DND-41 (cell line): ENCODE results near the gene QPCT.

ENCODE experiments used
- ATAC-seq: fragments of 200-7000 bp; cut with Tn5 transposase; 3 replicates; pipeline ENCODE4 v1.9.1; 2021; ENCODE audit warnings: low read depth; ENCODE audit not compliant: insufficient read depth
- DNase-seq: peaks from one replicate; pipeline ENCODE4 v3.0.0-alpha.2; 2020
- H2AFZ ChIP-seq: 2 replicates; pipeline ENCODE4 v1.6.0; 2012; ENCODE audit warnings: low read depth, low read length
- H3K27ac ChIP-seq: 2 replicates; pipeline ENCODE4 v1.5.1; 2012; ENCODE audit warnings: low read length, inconsistent platforms
- H3K27me3 ChIP-seq: fragments of 200-600 bp; sonication (generic); 2 replicates; pipeline ENCODE4 v1.6.0; 2012; ENCODE audit warnings: low read length, mild to moderate bottlenecking, inconsistent platforms; ENCODE audit not compliant: insufficient read depth, poor library complexity
- H3K36me3 ChIP-seq: 2 replicates; pipeline ENCODE4 v1.5.1; 2012; ENCODE audit warnings: low read length, inconsistent platforms; ENCODE audit not compliant: insufficient read depth
- H3K4me1 ChIP-seq: 2 replicates; pipeline ENCODE4 v1.5.1; 2012; ENCODE audit warnings: mild to moderate bottlenecking, low read length; ENCODE audit not compliant: insufficient read depth
- H3K4me2 ChIP-seq: 2 replicates; pipeline ENCODE4 v1.6.0; 2012; ENCODE audit warnings: mild to moderate bottlenecking, moderate library complexity, low read length, inconsistent platforms; ENCODE audit not compliant: insufficient read depth
- H3K4me3 ChIP-seq, 2 experiments: fragments of 200-600 bp in 1 of 2; shearing (Covaris generic) in 1 of 2; 2 replicates each; pipeline ENCODE4 v1.5.1; 2012 to 2016; ENCODE audit warnings: inconsistent platforms in 2 of 2, low read length in 2 of 2, mild to moderate bottlenecking in 2 of 2, low read depth in 1 of 2, moderate library complexity in 1 of 2
- H3K79me2 ChIP-seq: 2 replicates; pipeline ENCODE4 v1.6.0; 2012; ENCODE audit warnings: low read length, inconsistent platforms; ENCODE audit not compliant: insufficient read depth
- H3K9ac ChIP-seq: 2 replicates; pipeline ENCODE4 v1.6.0; 2012; ENCODE audit warnings: low read depth, mild to moderate bottlenecking, inconsistent platforms, low read length, moderate library complexity
- H3K9me3 ChIP-seq: 2 replicates; pipeline ENCODE4 v1.5.1; 2012; ENCODE audit warnings: low read length, moderate library complexity, mild to moderate bottlenecking, inconsistent platforms; ENCODE audit not compliant: insufficient read depth, severe bottlenecking
- H4K20me1 ChIP-seq: 2 replicates; pipeline ENCODE4 v1.6.0; 2012; ENCODE audit warnings: low read length; ENCODE audit not compliant: insufficient read depth
- EZH2 ChIP-seq: IDR thresholded peaks from 3 replicates; pipeline ENCODE4 v1.6.1; 2012; ENCODE audit warnings: borderline replicate concordance, low read depth, mild to moderate bottlenecking, moderate library complexity, low read length, inconsistent platforms; ENCODE audit not compliant: severe bottlenecking
- TF ChIP-seq, protein P1 (sequence below): IDR thresholded peaks from 2 replicates; pipeline ENCODE4 v1.5.1; 2012; ENCODE audit warnings: borderline replicate concordance, low read length, moderate library complexity, mild to moderate bottlenecking; ENCODE audit not compliant: poor library complexity, severe bottlenecking; ENCODE audit errors: extremely low read depth

QPCT gene

GRCh38 chr2:37319754-37320609, 24.4 kb upstream of the QPCT start:
- H3K36me3 ChIP-seq, result peaks cover 24% of the 10 kb centered on the region
- no peak overlapping the region for H3K27ac ChIP-seq
- peaks cover 93% of the 10 kb centered on the region for H3K79me2 ChIP-seq
- DNase-seq, result no peak
- H3K27me3 ChIP-seq, result peaks cover 3% of the 10 kb centered on the region
- H3K4me3 ChIP-seq, result no peak overlapping the region
- peaks cover 57% of the 10 kb centered on the region for H3K4me1 ChIP-seq
- TF ChIP-seq EZH2, result no peak
- TF ChIP-seq, protein P1, sequence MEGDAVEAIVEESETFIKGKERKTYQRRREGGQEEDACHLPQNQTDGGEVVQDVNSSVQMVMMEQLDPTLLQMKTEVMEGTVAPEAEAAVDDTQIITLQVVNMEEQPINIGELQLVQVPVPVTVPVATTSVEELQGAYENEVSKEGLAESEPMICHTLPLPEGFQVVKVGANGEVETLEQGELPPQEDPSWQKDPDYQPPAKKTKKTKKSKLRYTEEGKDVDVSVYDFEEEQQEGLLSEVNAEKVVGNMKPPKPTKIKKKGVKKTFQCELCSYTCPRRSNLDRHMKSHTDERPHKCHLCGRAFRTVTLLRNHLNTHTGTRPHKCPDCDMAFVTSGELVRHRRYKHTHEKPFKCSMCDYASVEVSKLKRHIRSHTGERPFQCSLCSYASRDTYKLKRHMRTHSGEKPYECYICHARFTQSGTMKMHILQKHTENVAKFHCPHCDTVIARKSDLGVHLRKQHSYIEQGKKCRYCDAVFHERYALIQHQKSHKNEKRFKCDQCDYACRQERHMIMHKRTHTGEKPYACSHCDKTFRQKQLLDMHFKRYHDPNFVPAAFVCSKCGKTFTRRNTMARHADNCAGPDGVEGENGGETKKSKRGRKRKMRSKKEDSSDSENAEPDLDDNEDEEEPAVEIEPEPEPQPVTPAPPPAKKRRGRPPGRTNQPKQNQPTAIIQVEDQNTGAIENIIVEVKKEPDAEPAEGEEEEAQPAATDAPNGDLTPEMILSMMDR, result no peak
- no peak for ATAC-seq
- H3K4me2 ChIP-seq, result peak overlapping the region; percentile 31; the same call in 1 of the 2 replicates
- no peaks in the 10 kb centered on the region for H3K9me3 ChIP-seq
- H3K9ac ChIP-seq, result no peak overlapping the region
- H4K20me1 ChIP-seq, result peaks cover 39% of the 10 kb centered on the region; the same call in 1 of the 2 replicates
- no peak overlapping the region for H2AFZ ChIP-seq

DNA sequence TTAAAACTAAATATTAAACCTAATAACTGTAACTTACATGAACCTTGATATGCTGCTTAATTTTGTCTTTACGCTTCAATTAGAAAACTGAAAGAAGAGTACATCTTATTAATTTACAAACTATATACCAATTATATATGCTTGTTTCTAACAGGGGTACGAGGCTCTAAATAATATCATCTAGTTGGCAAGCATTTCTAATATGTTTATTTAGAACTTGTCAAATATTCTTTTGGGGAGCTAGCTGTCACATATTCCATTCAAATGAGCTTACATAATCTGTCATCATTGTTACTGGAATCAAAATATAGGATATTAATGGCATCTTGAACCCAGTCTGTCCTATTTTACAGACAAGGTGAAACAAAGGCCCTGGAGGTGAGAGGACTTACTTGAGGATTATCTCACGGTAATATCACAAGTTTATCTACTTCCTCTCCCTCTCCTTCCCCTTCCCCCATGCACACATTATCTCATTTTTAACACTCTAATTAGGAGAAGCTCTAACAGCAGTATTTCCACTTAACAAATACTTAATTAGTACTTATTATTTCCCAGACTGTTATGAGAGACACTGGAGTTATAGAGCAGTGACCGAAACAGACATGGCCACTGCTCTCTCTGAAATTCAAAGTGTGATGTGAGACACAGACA, 23.3 kb upstream of the QPCT start:
- Histone ChIP-seq H3K9me3 (no peaks in the 10 kb centered on the region), H3K36me3 (peaks cover 21% of the 10 kb centered on the region), H3K4me2 (peak overlapping the region; percentile 75; the same call in 1 of the 2 replicates), H3K9ac (no peak overlapping the region; the same call in 1 of the 2 replicates), H2AFZ (no peak overlapping the region), H4K20me1 (peaks cover 37% of the 10 kb centered on the region; the same call in 1 of the 2 replicates), H3K4me1 (peaks cover 54% of the 10 kb centered on the region), H3K27me3 (peaks cover 13% of the 10 kb centered on the region), H3K27ac (no peak overlapping the region), H3K4me3 (0 out of 4 replicates have a peak overlapping the region, but pooled peaks of 1 of the 2 experiments have one; percentile 3), H3K79me2 (peaks cover 81% of the 10 kb centered on the region)
- TF ChIP-seq EZH2, result no peak
- ATAC-seq (no peak), DNase-seq (no peak)

GRCh38 chr2:37322368-37322767, 22.1 kb upstream of the QPCT start:
- Histone ChIP-seq H3K9me3 (no peaks in the 10 kb centered on the region), H4K20me1 (peaks cover 31% of the 10 kb centered on the region; the same call in 1 of the 2 replicates), H3K79me2 (peaks cover 69% of the 10 kb centered on the region), H2AFZ (no peak overlapping the region), H3K36me3 (peaks cover 14% of the 10 kb centered on the region), H3K27me3 (peaks cover 24% of the 10 kb centered on the region), H3K4me2 (peak overlapping the region; percentile 75), H3K27ac (no peak overlapping the region), H3K4me1 (peaks cover 49% of the 10 kb centered on the region), H3K9ac (0 out of 2 replicates have a peak overlapping the region, but pooled peaks have one; percentile 65), H3K4me3 (peak overlapping the region in 1 of 2 experiments; percentile 37; a peak in 1 of 4 replicates)
- ATAC-seq (no peak), DNase-seq (no peak)
- TF ChIP-seq, protein P1, result no peak
- TF ChIP-seq EZH2, result no peak
